ENCODE data around the gene KCNIP1.

Gene KCNIP1

GRCh38 chr5:170475294-170476000, 28.4 kb upstream of the KCNIP1 start:
- no peak for TF ChIP-seq POLR2A (IDR thresholded peaks at IDR 0.05; ENCODE audit: low read length)
- TF ChIP-seq GATA1 (IDR thresholded peaks at IDR 0.05; ENCODE audit: low read depth, low read length) = no peak
- DNase-seq = no peak

GRCh38 chr5:170476704-170477103, 27.1 kb upstream of the KCNIP1 start:
- no peak for TF ChIP-seq POLR2A (IDR thresholded peaks at IDR 0.05; ENCODE audit: low read length)
- no peak for DNase-seq

GRCh38 chr5:170477906-170478305, 25.9 kb upstream of the KCNIP1 start:
- no peak for DNase-seq
- no peak for TF ChIP-seq GATA1 (IDR thresholded peaks at IDR 0.05; ENCODE audit: low read depth, low read length)

GRCh38 chr5:170478306-170478705, 25.5 kb upstream of the KCNIP1 start:
- no peak for TF ChIP-seq GATA1 (IDR thresholded peaks at IDR 0.05; ENCODE audit: low read depth, low read length)
- no peak for TF ChIP-seq POLR2A (IDR thresholded peaks at IDR 0.05; ENCODE audit: low read length)
- DNase-seq = no peak

GRCh38 chr5:170479484-170479883, 24.3 kb upstream of the KCNIP1 start:
- no peak for TF ChIP-seq GATA1 (IDR thresholded peaks at IDR 0.05; ENCODE audit: low read depth, low read length)
- TF ChIP-seq POLR2A (IDR thresholded peaks at IDR 0.05; ENCODE audit: low read length) = no peak
- DNase-seq = no peak

GRCh38 chr5:170480260-170480659, 23.6 kb upstream of the KCNIP1 start:
- no peak for DNase-seq
- TF ChIP-seq POLR2A (IDR thresholded peaks at IDR 0.05; ENCODE audit: low read length) = no peak
- TF ChIP-seq GATA1 (IDR thresholded peaks at IDR 0.05; ENCODE audit: low read depth, low read length) = no peak

- TF ChIP-seq POLR2A (IDR thresholded peaks at IDR 0.05; ENCODE audit: low read length) (no peak), GATA1 (IDR thresholded peaks at IDR 0.05; ENCODE audit: low read depth, low read length) (no peak)
- no peak for DNase-seq
Measured at GRCh38 chr5:170481849-170482248, 22.0 kb upstream of the KCNIP1 start.

GRCh38 chr5:170482511-170482910, 21.3 kb upstream of the KCNIP1 start:
- no peak for DNase-seq
- TF ChIP-seq POLR2A (IDR thresholded peaks at IDR 0.05; ENCODE audit: low read length) (no peak), GATA1 (IDR thresholded peaks at IDR 0.05; ENCODE audit: low read depth, low read length) (no peak)

GRCh38 chr5:170483701-170484458, 19.9 kb upstream of the KCNIP1 start:
- TF ChIP-seq GATA1 (IDR thresholded peaks at IDR 0.05; ENCODE audit: low read depth, low read length) (no peak), POLR2A (IDR thresholded peaks at IDR 0.05; ENCODE audit: low read length) (no peak)
- DNase-seq = no peak

- TF ChIP-seq GATA1 (IDR thresholded peaks at IDR 0.05; ENCODE audit: low read depth, low read length) (no peak), POLR2A (IDR thresholded peaks at IDR 0.05; ENCODE audit: low read length) (no peak)
- DNase-seq = no peak
Measured at GRCh38 chr5:170484459-170484831, 19.4 kb upstream of the KCNIP1 start.

GRCh38 chr5:170484847-170485615, 18.8 kb upstream of the KCNIP1 start:
- DNase-seq = no peak
- no peak for TF ChIP-seq POLR2A (IDR thresholded peaks at IDR 0.05; ENCODE audit: low read length)
- no peak for TF ChIP-seq GATA1 (IDR thresholded peaks at IDR 0.05; ENCODE audit: low read depth, low read length)

GRCh38 chr5:170485616-170485911, 18.3 kb upstream of the KCNIP1 start:
- TF ChIP-seq POLR2A (IDR thresholded peaks at IDR 0.05; ENCODE audit: low read length) (no peak), GATA1 (IDR thresholded peaks at IDR 0.05; ENCODE audit: low read depth, low read length) (no peak)

GRCh38 chr5:170486371-170486770, 17.4 kb upstream of the KCNIP1 start:
- TF ChIP-seq GATA1 (IDR thresholded peaks at IDR 0.05; ENCODE audit: low read depth, low read length) = no peak
- TF ChIP-seq POLR2A (IDR thresholded peaks at IDR 0.05; ENCODE audit: low read length) = no peak

More at GRCh38 chr5:170485616-170485911, 18.3 kb upstream of the KCNIP1 start:
- DNase-seq = no peak

GRCh38 chr5:170488570-170488969, 15.2 kb upstream of the KCNIP1 start:
- DNase-seq = no peak
- TF ChIP-seq POLR2A (IDR thresholded peaks at IDR 0.05; ENCODE audit: low read length) (no peak), GATA1 (IDR thresholded peaks at IDR 0.05; ENCODE audit: low read depth, low read length) (no peak)

More at GRCh38 chr5:170486371-170486770, 17.4 kb upstream of the KCNIP1 start:
- DNase-seq = no peak

Measured in erythroblast (primary cell).